GM12872 (cell line): ENCODE measurements around the gene LDLRAD4.

Source experiments
- TF ChIP-seq, protein P1 (sequence below): IDR thresholded peaks from 3 replicates; pipeline ENCODE4 v1.5.1; 2011; ENCODE audit warnings: low read depth, mild to moderate bottlenecking, low read length, moderate library complexity; ENCODE audit not compliant: insufficient read depth

LDLRAD4 gene

DNA sequence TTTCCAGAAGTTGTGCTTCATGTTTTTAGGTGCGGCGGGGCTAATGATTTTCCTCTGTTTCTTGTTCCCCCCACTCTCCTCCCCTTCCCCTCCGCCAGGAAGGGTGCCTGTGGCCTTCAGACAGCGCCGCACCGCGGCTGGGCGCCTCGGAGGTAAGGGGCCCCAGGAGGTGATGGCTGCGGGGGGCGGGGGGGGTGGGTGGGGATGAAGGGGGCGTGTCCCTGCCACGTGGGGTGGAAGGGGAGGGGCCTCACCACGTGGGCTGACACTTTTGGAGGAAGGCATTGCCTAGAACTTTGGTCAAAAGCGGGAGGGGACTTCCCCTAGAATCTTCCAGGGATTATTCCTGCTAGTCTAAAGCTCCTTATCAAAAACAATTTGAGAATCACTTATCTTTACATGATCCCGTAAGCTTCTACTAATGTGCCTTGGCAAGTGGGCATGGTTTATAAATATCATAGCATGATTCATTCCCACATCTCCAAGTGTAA is 424.7 kb downstream of the LDLRAD4 start:
- TF ChIP-seq, protein P1, sequence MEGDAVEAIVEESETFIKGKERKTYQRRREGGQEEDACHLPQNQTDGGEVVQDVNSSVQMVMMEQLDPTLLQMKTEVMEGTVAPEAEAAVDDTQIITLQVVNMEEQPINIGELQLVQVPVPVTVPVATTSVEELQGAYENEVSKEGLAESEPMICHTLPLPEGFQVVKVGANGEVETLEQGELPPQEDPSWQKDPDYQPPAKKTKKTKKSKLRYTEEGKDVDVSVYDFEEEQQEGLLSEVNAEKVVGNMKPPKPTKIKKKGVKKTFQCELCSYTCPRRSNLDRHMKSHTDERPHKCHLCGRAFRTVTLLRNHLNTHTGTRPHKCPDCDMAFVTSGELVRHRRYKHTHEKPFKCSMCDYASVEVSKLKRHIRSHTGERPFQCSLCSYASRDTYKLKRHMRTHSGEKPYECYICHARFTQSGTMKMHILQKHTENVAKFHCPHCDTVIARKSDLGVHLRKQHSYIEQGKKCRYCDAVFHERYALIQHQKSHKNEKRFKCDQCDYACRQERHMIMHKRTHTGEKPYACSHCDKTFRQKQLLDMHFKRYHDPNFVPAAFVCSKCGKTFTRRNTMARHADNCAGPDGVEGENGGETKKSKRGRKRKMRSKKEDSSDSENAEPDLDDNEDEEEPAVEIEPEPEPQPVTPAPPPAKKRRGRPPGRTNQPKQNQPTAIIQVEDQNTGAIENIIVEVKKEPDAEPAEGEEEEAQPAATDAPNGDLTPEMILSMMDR, result no peak

GRCh38 chr18:13645093-13645492 is 426.5 kb downstream of the LDLRAD4 start:
- TF ChIP-seq, protein P1, result no peak

- TF ChIP-seq, protein P1, result no peak
Measured at GRCh38 chr18:13646633-13647032, 428.1 kb downstream of the LDLRAD4 start.

- TF ChIP-seq, protein P1, result no peak
Measured at GRCh38 chr18:13647761-13648160, 429.2 kb downstream of the LDLRAD4 start.

GRCh38 chr18:13649397-13650390 is 431.1 kb downstream of the LDLRAD4 start:
- TF ChIP-seq, protein P1, result no peak

GRCh38 chr18:13653746-13654433 is 435.3 kb downstream of the LDLRAD4 start:
- TF ChIP-seq, protein P1, result no peak

GRCh38 chr18:13657974-13658373 is 439.4 kb downstream of the LDLRAD4 start:
- TF ChIP-seq, protein P1, result no peak
